NCI-H226 (cell line): Measurements from ENCODE around the gene NPM3.

ENCODE experiments used
- DNase-seq: peaks from one replicate; pipeline ENCODE4 v3.0.0-alpha.2; 2015

Gene NPM3

DNA sequence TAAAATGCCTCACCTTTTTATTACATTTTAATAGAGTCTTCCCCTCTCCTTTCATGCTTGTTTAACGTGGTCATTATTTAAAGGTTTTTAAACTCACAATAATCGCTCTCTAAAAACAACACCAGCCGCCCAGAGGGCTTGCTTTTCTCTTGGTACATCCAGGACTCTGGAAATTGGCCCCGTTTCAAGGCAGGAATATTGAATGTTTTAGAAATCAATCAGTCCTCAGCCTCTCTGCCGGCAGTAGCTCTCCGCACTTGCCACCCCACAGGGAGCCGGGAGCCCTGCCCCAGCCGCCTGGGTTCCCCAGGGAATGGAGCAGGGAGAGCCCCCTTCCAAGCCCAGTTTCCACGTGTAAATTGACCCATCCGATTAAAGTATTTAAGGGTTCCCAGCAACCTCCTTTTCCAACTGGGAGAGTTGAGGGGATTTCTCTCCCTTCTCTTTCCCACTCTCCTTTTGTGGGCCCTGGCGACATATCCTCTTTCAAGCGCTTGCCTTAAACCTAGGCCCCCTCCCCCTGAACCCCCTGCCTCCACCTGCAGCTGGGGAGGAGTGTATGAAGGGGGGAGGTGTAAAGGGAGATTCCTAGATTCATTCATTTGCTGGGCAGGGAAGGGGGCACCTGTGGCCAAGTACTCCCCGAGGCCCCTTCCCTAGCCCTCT is 9.2 kb downstream of the NPM3 start:
- no peak for DNase-seq

DNA sequence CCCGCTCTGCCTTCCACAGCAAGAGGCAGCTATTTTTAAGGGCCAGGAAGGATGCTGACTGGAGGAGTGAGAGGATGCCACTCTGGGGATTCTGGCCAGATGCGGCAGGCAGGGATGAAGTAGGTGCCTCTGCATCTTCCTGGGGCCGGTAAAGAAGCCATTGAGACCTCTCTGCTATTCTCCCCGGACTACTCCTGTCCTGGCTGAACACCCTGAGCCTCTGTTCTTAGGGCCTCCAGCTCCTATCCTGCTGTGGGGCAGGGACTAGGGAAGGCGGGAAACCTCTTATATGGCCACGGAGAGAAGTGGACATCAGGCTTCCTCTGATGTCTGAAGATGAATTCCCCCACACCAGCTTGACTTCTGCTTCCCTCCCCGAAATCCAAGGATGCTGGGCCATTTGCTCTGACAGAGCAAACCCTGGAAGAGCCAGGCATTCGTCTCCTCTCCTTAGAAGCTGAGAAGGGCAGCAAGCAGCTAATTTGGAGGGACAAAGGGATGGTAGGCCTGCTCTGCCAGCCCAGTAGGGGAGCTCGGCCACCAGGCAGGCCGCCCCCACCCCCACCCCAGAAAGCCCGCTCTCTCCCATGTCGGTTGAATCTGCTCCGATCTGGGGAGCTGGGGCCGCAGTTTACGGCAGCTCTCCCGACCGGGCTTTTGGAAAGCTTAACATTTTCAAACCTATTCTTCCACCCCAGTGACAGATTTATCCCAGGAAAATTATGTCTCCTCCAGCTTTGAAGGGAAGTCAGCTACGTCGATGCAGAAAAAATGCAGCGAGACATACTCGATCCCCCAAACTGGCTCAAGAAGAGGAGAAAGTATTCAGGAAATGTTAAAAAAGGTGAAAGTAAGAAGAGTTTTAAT is 10.1 kb downstream of the NPM3 start:
- DNase-seq: no peak

DNA sequence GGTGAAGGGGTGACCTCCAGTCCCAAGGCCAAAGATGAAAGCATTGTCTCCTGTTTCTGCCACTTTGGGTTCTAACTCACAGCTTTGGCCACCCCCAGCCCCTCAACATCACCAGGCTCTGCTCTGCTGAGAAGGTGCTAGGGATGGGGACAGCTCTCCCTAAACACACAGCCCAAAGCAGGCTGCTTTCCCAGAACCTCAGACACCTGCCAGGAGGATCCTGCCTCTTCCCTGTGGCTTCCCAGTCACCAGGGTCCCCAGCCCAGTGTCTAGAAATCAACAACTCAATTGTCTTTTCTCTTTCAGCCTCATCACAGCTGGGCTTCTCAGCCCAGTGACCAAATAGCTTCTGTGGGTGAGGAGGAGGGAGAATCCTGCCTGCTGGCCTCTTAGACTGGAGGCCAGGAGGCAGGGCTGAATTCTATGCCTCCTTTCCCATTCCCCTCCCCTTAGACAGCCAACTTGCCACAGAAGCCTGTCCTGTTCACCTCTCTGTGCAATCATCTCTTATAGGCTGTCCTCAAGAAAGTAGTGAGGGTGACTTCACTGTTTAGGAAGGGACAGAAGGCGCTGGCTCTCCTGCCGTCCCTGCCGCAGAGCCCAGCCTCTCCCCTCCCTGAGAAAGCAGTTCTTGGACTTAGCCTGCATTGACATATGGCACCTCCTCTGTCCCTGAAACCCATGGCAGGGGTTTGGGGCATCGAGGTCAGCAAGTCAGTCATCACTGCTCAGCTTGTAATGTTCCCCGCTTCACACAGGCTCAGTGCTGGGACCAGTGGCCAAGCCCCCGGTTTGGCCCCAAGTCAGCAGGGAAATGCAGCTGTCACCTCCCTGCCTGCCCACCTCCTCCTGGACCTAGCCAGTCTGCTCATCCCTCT is 11.0 kb downstream of the NPM3 start:
- DNase-seq: no peak

DNA sequence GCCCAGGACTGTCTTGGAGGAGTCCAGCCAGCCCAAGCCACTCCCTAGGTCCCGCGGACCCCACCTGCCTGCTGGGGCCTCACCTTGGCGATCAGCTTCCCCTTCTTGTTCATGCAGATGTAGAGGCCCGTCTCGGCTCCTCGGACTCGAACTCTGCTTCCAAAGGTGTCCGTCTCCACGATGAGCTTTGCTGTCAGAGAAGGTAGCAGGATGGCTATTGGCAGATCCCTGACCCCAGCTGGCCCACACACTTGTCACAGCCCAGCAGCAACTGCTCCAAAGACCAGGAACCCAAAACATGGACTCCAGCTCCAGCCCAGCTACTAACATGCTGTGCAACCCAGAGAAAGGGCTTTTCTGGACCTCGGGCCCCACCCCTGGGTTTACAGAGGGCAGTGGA is 11.9 kb downstream of the NPM3 start:
- DNase-seq: no peak

DNA sequence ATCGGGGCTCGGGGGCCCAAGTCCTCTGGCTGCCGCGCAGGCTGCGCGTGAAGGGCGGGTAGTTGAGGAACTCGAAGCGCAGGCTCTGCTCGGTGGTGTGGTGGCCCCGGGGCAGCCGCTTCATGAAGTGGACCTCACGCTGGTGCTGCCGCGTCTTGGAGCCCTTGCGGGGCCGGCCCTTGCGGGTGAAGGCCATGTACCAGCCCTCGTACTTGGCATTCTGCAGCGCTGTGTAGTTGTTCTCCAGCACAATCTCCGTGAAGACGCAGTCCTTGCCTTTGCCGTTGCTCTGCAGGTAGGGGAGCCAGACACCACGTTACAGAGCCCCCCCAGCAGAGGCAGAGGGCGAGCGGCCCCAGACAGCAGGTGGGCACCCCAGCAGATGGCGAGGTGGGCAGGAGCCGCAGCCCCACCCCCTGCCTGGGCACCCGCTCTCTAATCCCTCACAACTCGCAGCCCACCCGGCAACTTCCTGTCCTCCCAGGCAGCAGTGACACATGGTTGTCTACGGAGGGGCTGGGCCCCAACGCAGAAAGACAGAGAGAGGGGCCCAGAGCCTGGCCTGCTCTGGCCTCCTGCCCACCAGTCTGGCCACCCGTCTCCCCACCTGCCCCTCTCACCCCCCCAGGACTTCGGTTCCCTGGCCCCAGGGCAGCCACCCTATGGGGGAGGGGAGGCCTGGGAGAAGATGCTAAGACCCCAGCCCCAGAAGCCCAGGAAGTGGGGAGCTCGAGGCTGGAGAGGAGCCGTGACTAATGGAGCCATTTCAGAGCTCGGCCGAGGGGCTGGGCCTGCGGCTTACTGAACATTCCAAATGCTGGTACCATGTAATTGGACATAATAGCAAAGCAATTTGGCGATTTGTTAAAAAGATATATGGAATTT is 12.7 kb downstream of the NPM3 start:
- no peak for DNase-seq

DNA sequence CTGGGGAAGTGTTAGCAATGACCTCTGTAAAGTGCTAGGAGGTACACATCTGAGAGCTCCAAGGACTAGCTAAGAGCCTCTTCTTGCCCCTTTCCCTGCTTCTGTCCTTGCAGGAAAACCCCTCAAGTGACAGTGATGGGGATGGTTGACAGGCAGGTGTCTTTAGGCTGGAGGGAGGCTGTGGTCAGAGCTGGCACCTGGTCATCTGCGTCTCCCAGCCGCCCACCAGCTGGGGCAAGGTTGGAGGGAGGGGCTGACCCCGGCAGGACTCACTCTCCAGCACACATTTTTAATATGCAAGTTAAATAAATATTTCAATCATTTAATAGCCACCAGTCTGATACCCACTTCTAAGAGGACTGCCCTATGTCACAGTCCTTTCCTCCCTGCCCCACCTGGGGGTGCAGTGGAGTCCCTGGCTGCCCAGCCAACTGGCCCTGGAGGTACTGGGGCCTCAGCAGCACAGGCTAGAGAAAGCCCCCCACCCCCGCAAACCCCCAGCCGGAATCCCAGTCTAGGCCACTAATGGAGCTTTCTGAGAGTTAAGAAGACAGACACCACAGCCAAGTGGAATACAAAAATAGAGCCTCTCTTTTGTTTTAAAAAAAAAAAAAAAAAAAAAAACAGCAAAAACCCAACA is 13.6 kb downstream of the NPM3 start:
- no peak for DNase-seq

DNA sequence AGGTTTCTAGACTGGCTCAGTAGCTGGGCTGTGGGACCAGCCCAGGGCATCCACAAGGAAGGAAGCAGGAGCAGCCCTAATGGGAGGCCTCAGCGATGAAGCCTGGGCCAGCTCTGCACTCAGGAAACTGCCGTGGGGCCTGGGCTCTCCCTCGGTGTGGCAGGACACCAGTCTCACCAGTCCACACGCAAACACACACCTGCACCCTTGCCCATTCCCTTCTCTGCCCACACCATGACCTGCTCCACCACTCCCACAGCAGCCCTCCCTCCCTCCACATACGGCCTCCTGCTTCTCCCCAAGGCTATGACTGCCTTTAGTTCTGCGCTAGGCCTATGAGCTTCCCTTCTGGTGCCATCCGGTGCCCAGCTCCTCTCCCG is 14.5 kb downstream of the NPM3 start:
- no peak for DNase-seq

DNA sequence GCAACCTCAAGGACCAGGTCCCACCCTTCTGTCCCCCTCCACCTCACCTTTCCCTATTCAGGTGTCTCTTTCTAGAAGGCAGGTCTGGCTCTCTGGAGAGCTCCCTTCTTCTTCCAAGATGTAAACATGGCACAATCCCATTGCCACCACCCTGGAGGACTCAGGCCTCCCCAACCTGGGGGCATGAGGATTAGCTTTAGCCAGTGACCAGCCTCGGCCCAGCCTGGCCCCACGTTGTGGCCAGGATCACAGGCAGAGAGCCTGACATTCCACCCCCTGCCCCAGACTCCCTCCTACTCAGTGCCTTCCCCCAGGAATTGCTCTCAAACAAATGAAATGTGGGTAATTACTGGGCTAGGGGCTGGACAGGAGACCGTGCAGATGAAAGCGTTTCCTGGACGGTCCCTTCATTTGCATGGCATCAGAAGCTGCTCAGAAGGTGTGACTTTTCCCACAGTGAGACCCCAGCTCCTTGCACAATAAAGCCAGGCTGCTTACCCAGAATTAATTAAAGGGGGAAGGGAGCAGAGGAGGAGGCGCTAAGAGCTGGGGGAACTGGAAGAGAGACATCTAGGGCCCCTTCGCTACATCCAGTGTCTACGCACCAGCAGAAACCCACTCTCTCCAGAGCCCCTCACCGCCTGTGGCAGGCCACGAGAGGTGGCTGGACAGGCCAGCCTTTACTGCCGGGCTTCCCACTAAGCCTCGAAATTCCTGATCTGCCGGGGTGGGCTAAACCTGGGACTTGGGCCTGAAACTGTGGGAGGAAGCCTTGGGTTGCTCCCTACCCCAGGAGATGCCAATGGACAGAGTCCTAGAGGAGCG is 15.1 kb downstream of the NPM3 start:
- DNase-seq: no peak

DNA sequence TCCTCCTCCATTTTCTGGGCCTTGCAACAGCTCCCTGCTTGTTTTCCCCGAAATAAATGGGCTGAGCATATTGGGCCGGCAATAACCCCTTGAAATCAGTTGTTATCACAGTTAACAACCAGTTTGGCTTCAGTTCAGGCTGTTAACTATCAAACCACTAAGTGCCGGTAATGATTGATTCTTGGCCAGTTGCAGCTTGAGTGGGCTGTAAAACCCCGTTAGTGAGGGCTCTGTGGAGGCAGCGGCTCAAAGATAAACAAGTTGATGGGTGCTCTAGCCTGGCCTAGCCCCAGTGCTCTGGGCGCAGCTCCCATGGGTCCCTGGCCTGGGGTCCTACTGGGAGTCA is 15.7 kb downstream of the NPM3 start:
- DNase-seq: no peak

DNA sequence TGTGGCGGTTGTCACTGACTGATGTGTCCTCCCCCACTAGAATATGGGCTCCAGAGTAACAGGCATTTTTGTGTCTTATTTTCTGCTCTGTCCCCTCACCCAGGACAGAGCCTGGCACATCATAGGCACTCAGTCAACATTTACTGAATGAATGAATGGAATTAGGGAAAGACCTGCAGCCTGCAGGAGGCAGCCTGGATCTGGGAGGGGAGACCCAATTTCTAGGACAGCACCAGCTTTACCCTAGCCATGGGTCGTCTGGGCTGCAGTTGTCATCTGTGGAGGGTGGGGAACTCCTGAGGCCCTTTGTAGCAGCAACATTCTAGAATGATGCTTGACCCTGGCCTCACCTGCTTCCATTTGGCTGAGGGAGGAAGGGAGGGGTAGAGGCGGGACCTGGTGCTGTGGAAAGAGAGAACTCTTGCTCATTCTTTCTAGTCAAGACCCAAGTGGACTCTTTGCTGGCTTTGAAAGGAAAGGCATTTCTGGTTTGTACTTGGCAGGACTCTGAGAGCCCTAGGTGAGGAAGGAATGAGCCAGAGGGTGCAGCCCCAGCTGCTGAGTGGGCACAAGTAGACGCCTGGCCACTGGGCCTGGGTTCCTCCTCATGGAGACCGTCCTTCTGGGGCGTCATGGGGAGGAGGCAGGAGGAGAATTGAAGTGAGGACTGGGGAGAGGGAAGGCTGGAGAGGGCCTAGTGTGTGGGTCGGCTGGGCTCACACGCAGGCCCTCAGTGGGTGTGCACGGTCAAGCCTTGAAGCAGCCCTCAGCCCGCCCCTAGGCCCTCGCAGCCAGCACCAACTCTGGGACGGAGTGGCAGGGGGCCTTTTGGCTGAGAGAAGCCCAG is 16.3 kb downstream of the NPM3 start:
- DNase-seq: no peak

DNA sequence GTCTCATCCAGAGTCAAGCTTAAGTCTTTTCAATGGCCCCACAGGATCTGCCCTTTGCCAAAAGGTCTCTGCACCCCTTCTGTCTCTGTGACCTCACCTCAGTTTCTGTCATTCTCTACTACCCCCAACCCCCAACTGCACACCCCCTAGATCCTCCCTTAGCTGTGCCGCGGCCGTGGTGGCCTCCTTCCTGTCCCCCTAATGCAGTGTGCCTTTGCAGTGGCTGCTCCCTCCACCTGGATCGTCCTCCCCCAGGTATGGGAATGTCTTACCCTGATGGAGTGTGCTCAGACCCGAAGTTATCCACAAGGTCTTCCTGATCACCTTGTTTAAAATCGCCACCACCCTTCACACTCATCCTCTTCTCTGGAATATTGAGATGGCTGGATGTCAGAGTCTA is 16.9 kb downstream of the NPM3 start:
- DNase-seq: no peak

DNA sequence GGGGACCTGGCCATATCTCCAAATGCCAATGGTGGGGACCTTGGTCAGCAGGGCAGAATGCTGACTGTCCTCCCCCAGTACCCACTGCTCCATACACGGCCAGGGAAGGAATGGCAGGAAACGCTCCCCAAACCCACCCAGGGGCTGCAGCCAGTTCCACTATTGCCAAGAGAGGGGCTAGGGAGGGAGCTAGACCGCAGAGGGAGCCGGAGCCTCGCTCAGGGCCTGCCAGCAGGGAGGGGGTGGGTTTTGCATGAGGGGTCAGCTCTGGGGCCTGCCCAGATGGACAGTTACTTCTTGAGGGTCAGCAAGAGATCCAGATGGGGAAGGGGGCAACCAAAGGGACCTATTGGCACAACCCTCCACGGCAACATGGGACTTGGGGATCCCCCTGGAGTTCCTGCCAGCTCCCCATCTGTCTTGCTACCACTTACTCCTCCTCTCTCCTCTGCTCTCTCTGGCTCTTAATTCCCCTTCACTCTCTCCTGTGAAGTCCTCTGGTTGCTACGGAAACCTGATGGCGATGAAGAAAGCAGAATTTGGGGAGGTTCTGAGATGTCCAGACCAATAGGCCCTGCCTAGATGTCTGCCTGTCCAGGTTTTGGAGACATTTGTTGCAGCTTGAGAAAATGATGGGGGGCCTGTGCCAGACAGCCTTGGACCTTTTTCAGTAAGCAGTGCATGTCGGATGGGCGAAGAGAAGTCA is 20.0 kb downstream of the NPM3 start:
- no peak for DNase-seq

DNA sequence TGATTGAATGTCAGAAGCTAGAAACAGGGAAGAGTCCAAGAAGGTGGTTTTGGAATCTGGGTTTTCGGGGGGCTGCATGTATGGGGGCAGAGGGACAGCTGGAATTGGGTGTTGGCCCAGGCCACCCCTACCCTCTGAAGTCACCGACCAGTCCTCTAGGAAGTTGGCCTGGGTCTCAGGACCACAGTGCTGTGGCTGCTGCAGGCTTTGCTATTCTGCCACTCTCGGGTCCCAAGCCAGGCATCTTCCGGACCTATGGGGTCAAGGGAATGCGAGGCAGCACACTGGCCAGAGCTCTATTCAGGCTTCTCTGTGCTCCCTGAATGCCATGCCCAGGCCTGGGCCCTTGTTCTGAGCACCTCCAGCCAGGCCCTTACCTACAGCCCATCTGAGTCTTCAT is 20.5 kb downstream of the NPM3 start:
- DNase-seq: no peak

DNA sequence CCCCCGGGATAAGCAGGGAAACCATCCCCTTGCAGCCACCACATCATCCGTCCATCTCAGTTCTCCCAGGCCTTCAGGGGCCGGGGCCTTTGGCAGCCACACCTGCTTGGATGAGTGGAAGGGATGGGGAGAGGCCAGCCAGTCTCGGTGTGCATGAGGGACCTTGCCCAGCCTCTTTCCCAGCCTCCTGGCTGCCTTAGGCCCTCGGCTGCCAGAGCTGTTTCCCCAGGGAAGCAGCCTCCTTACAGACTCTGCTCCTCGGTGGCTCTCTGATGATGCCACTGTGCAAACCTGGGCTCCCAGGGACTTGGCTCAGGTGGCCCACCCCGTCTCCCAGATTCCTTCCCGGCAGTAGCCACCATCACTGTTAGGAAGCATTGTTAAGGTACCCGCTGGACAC is 22.0 kb downstream of the NPM3 start:
- DNase-seq: no peak

DNA sequence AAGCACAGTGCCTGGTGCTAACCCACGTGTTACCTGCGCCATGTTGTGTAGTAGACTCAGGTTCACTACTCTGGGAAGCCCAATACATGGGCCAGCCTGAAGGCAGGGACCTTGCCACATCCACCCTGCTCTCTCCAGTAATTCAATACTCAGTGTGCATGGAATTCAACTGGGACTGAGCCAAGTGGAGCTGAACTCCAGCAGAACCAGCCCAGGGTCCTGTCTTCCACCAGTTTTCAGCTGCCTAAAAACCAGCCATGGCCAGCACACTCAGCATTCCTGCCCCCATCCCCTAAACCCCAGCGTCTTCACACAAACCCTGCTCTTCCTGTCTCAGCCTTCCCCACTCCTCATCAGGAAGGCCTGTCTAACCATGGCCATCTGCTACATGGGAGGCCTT is 22.7 kb downstream of the NPM3 start:
- no peak for DNase-seq

DNA sequence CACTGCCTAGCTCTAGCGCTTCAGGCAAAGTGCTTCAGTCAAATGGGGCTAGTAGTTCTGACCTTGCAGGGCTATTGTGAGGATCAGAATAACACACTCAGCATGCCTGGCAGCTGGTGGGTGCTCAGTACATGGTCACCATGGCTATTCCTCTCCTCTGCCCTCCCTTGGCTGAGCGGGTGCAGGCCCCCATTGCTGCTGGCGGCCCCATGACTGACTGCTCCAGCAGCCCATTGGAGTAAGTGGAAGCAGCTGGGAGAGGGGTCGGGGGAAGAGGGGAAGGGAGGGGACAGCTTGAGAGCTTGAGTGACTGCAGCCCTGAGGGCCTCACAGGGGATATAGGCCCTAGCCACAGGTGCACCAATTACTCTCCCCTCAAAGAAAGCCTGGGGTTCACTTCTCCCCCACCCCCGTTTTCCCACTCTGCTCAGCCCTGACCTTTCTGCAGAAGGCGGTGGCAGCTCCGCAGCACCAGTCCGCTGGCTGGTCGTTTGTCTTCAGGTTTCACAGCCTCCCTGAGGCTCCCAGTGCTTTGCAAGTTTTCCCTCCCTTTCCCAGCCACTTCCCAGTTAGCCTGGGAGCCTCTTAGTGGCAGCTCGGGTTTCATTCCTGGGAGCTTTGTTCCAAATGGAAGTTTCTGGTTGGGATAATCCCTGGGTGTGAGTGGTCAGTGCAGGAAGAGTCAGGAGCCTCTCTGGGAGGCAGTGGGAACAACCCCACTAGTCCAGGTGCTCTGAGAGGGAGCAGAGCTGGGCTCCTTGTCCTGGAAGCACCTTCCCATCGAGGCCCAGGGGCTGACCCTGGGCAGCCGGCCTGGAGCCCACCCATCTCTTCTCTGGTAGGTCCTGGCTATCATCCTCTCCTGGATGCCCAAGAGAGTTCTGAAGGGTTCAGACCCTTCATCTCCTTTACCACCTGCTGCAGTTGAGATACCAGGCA is 23.7 kb downstream of the NPM3 start:
- no peak for DNase-seq

DNA sequence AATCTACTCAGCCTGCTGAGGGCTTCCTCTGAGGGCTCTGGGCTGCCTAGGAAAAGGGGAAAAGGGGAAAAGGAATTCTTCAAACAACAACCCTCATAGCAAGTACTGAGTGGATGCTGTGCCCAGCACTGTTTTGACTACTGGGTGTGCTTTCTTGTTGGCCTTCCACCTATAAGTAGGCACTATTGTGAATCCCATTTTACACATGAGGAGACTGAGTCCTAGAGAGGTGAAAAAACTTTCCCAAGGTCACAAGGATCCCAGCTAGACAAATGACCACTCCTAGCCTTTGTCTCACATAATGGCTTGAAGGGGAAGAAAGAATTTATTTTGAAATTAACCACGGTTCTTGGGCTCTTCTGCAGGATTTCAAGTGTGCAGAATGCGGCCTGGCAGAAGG is 24.4 kb downstream of the NPM3 start:
- DNase-seq: no peak

DNA sequence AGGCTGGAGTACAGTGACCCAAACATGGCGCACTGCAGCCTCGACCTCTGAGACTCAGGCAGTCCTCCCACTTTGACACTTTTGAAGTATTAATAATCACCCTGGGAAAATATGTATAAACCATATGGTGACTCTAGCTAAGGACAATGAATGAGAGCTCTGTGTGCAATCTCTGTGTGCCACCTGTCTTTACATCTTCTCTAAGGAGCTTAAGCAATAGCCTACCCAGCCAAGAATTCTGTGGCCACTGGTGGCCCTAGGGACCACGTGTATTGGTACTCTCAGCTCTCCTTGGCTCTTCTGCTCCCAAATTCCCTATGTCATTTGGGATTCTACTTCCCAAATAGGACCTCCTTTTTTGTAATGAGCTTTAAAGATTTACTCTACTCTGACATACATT is 31.0 kb downstream of the NPM3 start:
- DNase-seq: no peak
